ENCODE measurements around the gene CISD1.

CISD1 gene

DNA sequence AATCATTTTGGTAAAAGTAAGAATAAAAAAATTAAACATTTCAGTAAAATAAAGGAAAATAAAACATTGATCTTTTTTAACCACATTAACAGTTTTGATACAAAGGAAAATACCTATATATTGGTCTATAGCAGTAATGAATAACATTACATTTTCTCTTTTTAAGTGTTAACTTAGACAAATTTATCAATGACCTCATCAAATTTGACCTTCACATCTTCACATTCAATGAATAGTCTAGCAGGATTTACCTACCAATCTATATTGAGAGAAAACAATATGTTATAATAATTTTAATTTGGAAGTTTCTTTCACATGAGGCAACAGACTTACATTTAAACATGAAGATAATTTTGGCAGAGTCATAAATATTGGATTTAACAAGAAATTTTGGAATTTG is 47.9 kb downstream of the CISD1 start:
- no peak for DNase-seq

DNA sequence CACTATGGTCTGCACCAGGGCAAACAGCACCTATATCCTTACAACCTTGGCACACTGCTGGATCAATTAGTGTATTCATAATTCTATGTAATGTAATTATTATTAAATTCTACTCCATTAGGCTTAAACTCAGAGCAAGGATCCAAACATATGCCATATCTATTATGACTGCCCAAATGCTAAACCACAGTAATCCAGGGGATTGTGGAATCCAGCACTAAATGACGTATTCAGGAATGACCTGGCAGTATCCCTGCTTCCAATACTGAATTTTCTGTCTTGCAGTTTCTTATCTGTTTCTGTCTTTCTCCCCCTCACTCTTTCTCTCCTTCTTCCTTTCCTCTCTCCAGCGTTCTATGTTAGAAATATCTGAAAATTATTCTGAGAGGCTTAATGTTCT is 49.4 kb downstream of the CISD1 start:
- no peak for DNase-seq

DNA sequence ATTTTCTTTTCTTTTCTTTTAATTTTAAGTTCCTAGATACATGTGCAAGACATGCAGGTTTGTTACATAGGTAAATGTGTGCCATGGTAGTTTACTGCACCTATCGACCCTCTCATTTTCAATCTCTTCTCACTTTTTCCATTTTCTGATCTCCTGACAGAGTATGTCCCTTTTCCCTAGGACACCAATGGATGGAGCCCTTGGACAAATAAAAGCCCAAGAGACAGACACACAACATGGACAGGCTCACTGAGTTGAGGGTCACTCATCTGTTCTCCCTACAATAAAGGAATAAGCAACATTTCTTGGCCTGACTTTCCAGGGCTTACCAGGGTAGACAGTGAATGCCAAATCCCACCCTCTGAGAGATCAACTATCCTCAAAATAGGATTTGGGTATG is 50.6 kb downstream of the CISD1 start:
- DNase-seq: no peak

DNA sequence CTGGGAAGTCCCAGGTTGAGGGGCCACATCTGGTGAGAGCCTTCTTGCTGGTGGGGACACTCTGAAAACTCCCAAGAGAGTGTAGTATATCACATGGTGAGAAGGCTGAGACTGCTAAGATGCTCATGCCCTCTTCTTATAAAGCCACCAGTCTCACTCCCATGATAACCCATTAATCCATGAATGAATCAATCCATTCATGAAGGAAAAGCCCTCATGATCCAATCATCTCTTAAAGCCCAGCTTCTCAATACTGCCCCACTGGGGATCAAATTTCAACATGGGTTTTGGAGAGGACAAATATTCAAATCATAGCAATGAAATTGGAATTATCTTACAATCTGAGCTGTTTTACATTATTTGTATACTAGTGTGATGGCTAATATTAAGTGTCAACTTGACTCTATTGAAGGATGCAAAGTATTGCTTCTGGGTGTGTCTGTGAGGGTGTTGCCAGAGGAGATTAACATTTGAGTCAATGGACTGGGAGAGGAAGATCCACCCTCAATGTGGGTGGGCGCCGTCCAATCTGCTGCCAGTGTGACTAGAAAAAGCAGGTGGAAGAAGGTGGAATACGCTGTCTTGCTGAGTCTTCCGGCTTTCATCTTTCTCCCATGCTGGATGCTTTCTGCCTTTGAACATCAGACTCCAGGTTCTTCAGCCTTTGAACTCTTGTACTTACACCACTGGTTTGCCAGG is 51.5 kb downstream of the CISD1 start:
- no peak for DNase-seq

DNA sequence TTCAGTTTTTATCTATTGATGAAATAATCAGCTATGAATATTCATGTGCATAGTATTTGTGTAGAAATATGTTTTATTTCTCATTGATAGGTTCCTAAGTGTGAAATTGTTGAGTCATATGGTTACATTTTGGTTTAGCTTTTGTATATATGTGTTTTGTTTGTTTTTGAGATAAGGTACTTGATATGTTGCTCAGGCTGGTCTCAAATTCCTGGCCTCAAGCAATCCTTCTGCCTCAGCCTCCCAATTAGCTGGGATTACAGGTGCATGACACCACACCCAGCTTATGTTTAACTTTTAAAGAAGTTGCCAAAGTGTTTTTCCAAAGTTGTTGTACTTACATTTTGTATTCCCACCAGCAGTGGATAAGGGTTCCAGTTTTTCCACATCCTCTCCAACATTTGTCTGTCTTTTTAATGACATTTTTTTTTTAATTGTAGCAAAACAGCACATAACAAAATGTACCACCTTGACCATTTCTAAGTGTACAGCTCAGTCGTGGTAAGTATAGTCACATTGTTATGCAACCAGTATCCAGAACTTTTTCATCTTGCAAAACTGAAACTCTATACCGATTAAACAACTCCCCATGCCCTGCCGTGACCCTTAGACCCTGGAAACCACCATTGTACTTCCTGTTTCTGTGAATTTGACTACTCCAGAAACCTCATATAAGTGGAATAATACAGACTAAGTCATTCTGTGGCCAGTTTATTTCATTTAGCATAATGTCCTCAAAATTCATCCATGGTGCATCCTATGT is 53.3 kb downstream of the CISD1 start:
- no peak for DNase-seq

DNA sequence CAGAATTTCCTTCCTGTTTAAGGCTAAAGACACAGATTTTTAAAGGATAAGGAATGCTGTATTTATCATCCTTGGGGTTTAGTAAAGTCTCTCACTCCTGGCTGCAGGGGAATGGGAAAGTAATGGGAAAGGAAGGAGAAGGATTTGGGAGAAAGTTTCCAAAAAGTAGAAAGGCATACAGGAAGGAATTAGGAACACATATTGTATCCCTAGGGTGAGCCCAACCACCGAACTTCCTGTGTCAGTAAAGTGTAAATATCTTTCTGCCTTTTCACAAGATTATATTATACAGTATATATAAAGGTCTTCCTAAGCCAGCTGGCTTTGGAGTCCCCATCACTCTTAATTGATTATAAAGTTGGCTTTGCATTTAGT is 53.9 kb downstream of the CISD1 start:
- no peak for DNase-seq

DNA sequence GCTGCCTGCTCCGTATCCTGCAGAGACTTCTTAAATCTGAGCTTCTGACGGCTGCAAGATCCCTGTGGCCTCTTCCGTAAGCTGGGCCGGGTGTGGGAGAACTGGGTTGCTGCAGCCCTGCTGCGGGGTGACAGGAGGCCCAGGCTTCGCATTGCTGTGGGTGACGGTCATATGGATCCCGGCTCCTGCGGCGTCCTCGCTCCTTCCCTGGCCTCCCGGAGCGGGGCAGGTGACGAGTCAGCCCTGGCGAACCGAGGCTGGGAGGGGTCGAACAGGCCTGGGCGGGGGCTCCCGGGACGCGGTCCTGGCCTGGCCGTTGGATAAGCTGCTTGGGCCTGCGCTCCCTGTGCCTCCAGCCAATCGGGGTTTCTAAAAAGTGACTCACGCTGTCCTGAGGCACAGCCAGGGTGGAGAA is 58.0 kb downstream of the CISD1 start:
- DNase-seq: no peak

DNA sequence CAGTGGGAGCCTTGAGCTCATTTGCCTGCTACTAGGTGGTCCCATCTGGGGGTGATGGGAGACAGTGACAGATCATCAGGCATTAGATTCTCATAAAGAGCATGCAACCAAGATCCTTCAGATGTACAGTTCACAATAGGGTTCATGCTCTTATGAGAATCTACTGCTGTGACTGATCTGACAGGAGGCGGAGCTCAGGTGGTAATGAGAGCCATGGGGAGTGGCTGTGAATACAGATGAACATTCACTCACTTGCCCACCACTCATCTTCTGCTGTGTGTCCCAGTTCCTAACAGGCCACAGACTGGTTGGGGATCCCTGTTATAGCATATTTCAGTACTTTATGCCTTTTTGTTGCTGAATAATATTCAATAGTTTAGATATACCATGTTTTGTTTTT is 59.3 kb downstream of the CISD1 start:
- DNase-seq: no peak

DNA sequence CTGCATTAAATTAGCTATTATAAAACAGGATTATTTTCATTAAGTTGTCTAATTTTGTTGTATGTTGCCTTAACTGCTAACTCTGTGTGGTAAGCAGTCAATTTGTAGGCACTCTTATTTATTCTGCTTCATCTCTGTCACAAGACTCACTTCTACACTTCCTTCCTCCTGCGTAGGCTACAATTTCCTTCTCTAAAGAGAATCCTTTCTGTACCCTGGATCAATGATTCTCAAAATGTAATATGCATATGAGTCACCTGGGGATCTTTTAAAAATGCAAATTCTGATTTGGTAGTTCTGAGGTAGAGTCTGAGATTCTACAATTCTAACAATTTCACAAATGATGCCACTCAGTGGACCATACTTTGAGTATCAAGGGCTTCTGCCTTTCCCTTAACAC is 61.5 kb downstream of the CISD1 start:
- DNase-seq: no peak

DNA sequence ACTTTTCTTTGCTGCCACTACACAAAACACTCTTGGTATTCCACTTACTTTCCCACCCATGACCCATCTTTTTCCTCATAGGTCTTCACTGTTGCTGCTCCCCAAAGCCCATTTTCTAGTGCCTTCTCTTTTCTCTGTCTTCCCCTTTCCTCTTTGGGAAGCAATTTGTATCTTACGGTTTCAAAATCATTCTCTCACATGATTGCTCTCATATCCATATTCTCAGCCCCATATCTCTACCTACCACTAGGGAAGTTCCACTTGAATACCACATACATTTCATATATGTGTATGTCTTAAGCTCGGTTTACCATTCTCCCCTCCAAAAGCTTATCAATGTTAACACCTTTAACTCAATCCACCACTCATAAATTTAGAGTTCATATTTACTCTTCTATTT is 62.7 kb downstream of the CISD1 start:
- no peak for DNase-seq

DNA sequence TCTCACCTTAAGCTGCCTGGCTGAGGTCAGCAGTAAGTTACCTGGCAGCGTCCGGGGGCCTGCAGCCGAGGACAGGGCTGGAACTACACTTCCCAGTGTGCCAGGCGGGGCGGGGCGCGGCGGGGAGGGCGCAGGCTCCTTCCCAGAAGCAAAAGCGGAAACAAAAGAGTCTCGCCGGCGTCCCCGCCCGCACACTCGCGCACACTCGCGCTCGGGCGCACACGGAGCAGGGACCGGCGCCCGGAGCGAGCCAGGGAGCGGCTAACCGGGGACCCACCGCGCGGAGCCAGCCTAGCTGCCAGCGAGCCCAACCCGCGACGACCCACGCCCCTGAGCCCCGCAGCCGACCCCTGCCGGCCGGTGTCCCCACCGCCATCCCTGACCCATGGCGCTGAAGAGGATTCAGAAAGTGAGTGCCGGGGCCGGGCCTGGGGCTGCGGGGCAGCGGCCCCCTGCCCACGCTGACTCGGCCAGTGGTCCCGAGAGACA is 65.9 kb downstream of the CISD1 start, which contains the start of gene UBE2D1:
TSS of gene UBE2D1 (plus strand) at position 190 of the 489 bp plus-strand sequence. CDS start at position 386, 196 bp downstream.
- DNase-seq: peak; percentile 82 to 84

DNA sequence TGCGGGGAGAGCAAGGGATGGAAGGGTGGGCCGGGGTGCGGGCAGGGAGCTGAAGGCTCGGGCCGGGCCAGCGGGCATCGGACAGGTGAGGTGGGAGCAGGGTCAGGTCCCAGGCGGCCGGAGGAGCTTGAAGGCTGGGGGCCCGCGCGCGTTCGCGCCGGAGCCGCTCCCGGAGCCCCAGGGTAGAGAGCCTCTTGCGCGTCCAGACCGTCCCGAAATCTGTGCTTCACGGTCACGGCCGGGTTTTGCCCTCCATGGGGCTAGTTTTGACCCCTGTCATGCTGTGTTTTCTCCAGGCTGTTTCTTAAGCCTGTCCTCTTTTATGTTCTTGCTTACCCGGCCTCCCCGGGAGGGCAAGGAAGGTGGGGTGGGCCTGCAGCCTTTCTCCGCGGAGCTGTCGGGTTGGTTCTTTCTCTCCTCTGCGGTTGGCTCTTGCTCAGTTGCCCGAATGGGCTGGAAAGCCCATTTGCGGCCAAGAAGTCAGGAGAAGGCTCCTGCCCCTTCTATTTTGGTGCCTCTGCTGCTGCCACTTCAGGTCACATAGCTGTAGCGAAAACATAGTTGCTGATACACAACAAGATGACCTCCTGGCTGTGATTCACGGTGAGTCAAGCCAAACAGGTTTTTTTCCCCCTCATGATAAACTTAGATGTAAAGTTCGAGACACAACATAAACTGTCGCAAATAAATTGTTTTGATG is 66.5 kb downstream of the CISD1 start:
- DNase-seq: peak in 1 of 2 experiments; percentile 1

DNA sequence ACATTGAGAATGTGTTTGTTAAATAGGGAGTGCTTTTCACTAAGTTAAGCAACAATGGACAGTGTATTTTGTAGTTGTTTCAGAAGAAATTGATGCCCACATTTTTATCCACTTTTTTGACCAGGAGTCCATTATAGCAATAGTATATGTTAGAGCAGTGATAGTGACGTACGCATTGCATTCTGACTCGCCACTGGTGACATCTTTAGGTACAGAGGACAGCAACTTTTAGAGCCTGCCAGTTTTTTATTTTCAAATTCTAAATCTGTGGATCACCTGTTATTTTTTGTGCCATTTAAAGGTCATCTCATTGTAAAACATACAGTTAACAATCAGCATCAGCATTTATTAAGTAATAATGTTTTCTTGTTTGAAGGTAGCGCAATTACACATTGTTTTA is 67.3 kb downstream of the CISD1 start:
- DNase-seq: no peak
